Heart left ventricle (tissue), 16 donors: ENCODE results near the gene CASK. TPM values are rescaled to one million over a fixed set of nuclear protein-coding genes. Genes with fewer than 3 reads are reported as not detected.

Experiments
- ATAC-seq, 4 donors: fragments of 200-7000 bp; cut with Tn5 transposase; one replicate each; pipeline ENCODE4 v1.9.1; 2020 to 2022; ENCODE audit warnings: moderate library complexity in 4 of 4, mild to moderate bottlenecking in 3 of 4, moderate number of reproducible peaks in 1 of 4
- DNase-seq, 5 donors: peaks; one replicate each; pipeline ENCODE4 v3.0.0-alpha.2; 2020
- H3K27ac ChIP-seq, 12 donors: fragments of 200-600 bp; sonication (generic) in 4 of 12; one replicate each; pipeline versions ENCODE4 v1.5.0 to v1.8.0; 2016 to 2022; ENCODE audit warnings: mild to moderate bottlenecking in 2 of 12
- H3K27me3 ChIP-seq, 9 donors: fragments of 200-600 bp; sonication (generic) in 2 of 9; one replicate each; pipeline versions ENCODE4 v1.5.1 to v1.8.0; 2016 to 2022; ENCODE audit warnings: mild to moderate bottlenecking in 3 of 9
- H3K36me3 ChIP-seq, 9 donors: fragments of 200-600 bp; sonication (generic) in 2 of 9; one replicate each; pipeline versions ENCODE4 v1.5.0 to v1.8.0; 2018 to 2022; ENCODE audit warnings: mild to moderate bottlenecking in 2 of 9
- H3K4me1 ChIP-seq, 12 donors: fragments of 200-600 bp; sonication (generic) in 4 of 12; one replicate each; pipeline versions ENCODE4 v1.5.0 to v1.8.0; 2016 to 2022; ENCODE audit warnings: mild to moderate bottlenecking in 3 of 12
- H3K4me3 ChIP-seq, 12 donors: fragments of 200-600 bp; sonication (generic) in 4 of 12; one replicate each; pipeline versions ENCODE4 v1.5.0 to v1.8.0; 2017 to 2022; ENCODE audit warnings: mild to moderate bottlenecking in 9 of 12, moderate library complexity in 4 of 12
- H3K9me3 ChIP-seq, 12 donors: fragments of 200-600 bp; sonication (generic) in 4 of 12; one replicate each; pipeline versions ENCODE4 v1.5.0 to v1.8.0; 2016 to 2022; ENCODE audit warnings: mild to moderate bottlenecking in 1 of 12
- CTCF ChIP-seq, 12 donors: fragments of 200-600 bp; sonication (generic) in 4 of 12; IDR thresholded peaks; one replicate each; pipeline versions ENCODE4 v1.5.0 to v1.8.0; 2018 to 2022; ENCODE audit warnings: antibody characterized with exemption in 12 of 12, mild to moderate bottlenecking in 5 of 12
- POLR2A ChIP-seq, 2 donors: fragments of 450-650 bp; IDR thresholded peaks; one replicate each; pipeline ENCODE4 v1.6.1; 2017; ENCODE audit warnings: antibody characterized with exemption in 2 of 2, mild to moderate bottlenecking in 2 of 2, moderate library complexity in 2 of 2
- WGBS, 4 donors: extraction: QIAGEN DNeasy Blood & Tissue Kit in 2 of 4; methylation state at CpG; one replicate each; pipeline versions ENCODE4 v1.1.5 to v1.1.7; 2013 to 2018; 5-methylcytosine and 5-hydroxymethylcytosine counted together
- intact Hi-C, 10 donors: fragments of 100-400 bp; cut with DNase I; formaldehyde crosslinking; loops; one replicate each; pipeline versions ENCODE4 v1.11.1 to v1.14.2; 2022
- polyA plus RNA-seq, 2 donors: library from polyadenylated mRNA; stranded (reverse); fragments of 200-250 nt; gene quantifications; one replicate each; pipeline ENCODE4 v1.2.3, GENCODE V29; 2013
- total RNA-seq, 9 donors: library from RNA; depleted of rRNA in 2 of 9; stranded (reverse); fragments of >200 nt in 2 of 9; fragmentation: NEBNext Ultra II Directional in 3 of 9; extraction: Animal tissue kit (Norgen Biotek cat#: 25700) in 3 of 9; gene quantifications; one replicate each; pipeline versions ENCODE4 v1.1.0 to v1.2.4, GENCODE V29; 2016 to 2023
- donor health status: ischemic (EF 13 %, LVEDD 7.1; RV severe dilation, severe dysfunction).
- donor health status: healthy with polysubstance abuse.
- donor health status: DM: no; HTN: yes; CAD: no.
- donor health status: DM: no; HTN: no; CAD: no.
- donor health status: ischemic (EF 25% LVEDD 6.9; RV normal size, moderate dysfunction).
- donor health status: ischemic (EF 25% LVEDD 5.7; RV mildly dilated, moderate dysfunction).
- donor health status: healthy.
- donor health status: DM: yes; HTN: yes; CAD: no.
- donor health status: ischemic (EF 35%, LVEDD 5.7; RV mildly dilated, moderate dysfunction).
- donor health status: nonischemic (EF 11% LVEDD 7.7; RV severe dilation, severe dysfunction).
- donor health status: DM: yes; HTN: yes; CAD: no.
- donor health status: PGD.
- donor health status: ischemic (EF 29% LVEDD 5.4; RV normal size, mild dysfunction).
- donor health status: nonischemic (EF 23%, LVEDD 6.1; RV moderate dilation, normal function).

The CASK gene
- total and polyA plus RNA-seq, 11 donors: 2.9 to 25.6 (median 13.6) TPM

DNA sequence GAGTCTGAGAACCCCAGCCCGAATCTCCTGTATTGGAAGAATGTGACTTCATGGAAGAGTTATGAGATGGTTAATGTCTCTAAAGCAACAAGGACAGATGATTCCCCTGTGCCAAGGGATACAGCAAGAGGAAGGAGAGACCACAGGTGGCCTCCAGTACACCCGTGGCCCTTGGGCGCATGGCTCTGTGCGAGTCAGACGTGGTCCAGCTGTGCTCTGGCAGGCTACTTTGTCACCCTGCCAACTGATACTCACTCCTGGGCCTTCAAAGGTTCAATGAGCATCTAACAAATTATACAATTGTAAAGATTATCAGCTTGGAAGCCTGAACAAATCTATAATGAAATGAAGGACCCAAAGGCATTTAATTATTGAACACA, 404.5 kb downstream of the CASK start:
- ATAC-seq (no peak), DNase-seq (no peak)
- Histone ChIP-seq H3K9me3 (no peaks in the 10 kb centered on the region), H3K36me3 (peaks cover 0 to 18% (median 5%) of the 10 kb centered on the region in 9 donors), H3K27me3 (peaks cover 0 to 4% (median 0%) of the 10 kb centered on the region in 9 donors), H3K27ac (no peak overlapping the region), H3K4me3 (no peak overlapping the region), H3K4me1 (no peaks in the 10 kb centered on the region)
- 59 to 87% (median 70%) methylated on average over 4 to 5 of the region's 5 CpGs for WGBS, 4 donors
- TF ChIP-seq POLR2A (IDR thresholded peaks at IDR 0.05): no peak
- no peak for TF ChIP-seq CTCF (IDR thresholded peaks at IDR 0.05)
- intact Hi-C loops: no loop called here

GRCh38 chrX:41518127-41518840, 405.1 kb downstream of the CASK start:
- 85 to 95% (median 89%) methylated on average over 9 of the region's 9 CpGs for WGBS, 4 donors
- intact Hi-C loops: no loop called here

DNA sequence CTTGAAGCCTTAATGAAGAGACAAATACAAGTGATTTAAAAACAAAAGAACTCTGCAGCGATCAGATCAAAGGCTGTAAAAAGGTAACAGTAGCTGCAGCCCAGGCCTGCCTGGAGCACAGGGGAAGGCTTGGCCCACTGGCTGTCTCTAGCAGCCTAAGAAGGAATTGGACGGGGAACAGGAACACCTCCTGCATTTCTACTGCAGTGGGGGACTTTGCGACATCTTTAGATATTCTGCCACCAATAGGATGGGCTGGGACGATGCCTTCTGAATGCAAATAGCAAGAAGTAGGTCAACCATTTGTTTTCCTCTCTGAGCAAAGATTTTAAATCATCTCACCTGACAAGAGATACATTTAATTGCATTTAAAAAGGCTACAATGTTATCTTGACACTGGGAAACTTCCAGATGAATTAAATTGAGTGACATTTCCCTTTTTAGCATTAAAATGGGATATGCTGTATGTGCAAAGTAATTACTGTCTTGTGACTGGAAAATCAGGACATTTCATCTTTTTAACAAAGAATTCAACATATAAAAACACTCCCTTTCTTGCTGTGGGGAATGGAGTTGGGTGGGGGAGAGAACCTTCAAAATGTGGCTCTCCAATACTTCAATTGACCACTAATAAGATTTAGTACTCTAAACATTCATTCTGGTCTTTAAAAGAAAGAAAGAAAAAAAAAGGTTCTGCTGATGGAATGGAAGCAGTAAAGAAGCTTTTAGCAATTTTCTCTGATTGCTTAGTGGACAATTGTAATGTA, 406.2 kb downstream of the CASK start:
- no peak overlapping the region for H3K27ac ChIP-seq
- intact Hi-C loops: no loop called here
- peaks cover 0 to 4% (median 0%) of the 10 kb centered on the region in 9 donors for H3K27me3 ChIP-seq
- no peak overlapping the region for H3K4me3 ChIP-seq
- peaks cover 0 to 7% (median 0%) of the 10 kb centered on the region in 9 donors for H3K36me3 ChIP-seq
- ATAC-seq (no peak), DNase-seq (no peak)
- no peak for TF ChIP-seq POLR2A (IDR thresholded peaks at IDR 0.05)
- TF ChIP-seq CTCF (IDR thresholded peaks at IDR 0.05): no peak
- 59 to 86% (median 75%) methylated on average over 4 of the region's 4 CpGs for WGBS, 4 donors
- H3K4me1 ChIP-seq: no peaks in the 10 kb centered on the region
- no peaks in the 10 kb centered on the region for H3K9me3 ChIP-seq

More at GRCh38 chrX:41518127-41518840, 405.1 kb downstream of the CASK start:
- no peaks in the 10 kb centered on the region for H3K9me3 ChIP-seq
- ATAC-seq (no peak), DNase-seq (no peak)
- H3K36me3 ChIP-seq: peaks cover 0 to 13% (median 0%) of the 10 kb centered on the region in 9 donors
- no peak for TF ChIP-seq CTCF (IDR thresholded peaks at IDR 0.05)
- no peak for TF ChIP-seq POLR2A (IDR thresholded peaks at IDR 0.05)
- no peaks in the 10 kb centered on the region for H3K4me1 ChIP-seq
- H3K27ac ChIP-seq: no peak overlapping the region
- peaks cover 0 to 4% (median 0%) of the 10 kb centered on the region in 9 donors for H3K27me3 ChIP-seq
- no peak overlapping the region for H3K4me3 ChIP-seq

- Histone ChIP-seq H3K36me3 (peaks cover 0 to 7% (median 0%) of the 10 kb centered on the region in 9 donors), H3K4me3 (no peak overlapping the region), H3K27ac (no peak overlapping the region), H3K27me3 (peaks cover 0 to 4% (median 0%) of the 10 kb centered on the region in 9 donors), H3K9me3 (no peaks in the 10 kb centered on the region), H3K4me1 (no peaks in the 10 kb centered on the region)
- intact Hi-C loops: no loop called here
- no peak for DNase-seq
- WGBS, 4 donors: 76 to 89% (median 83%) methylated on average over 5 of the region's 5 CpGs
- TF ChIP-seq CTCF (IDR thresholded peaks at IDR 0.05) (no peak), POLR2A (IDR thresholded peaks at IDR 0.05) (no peak)
- ATAC-seq: no peak
Observed at GRCh38 chrX:41516456-41516855, 406.9 kb downstream of the CASK start.
